Raji (cell line): ENCODE results near the gene PGBD2.

Experiments used
- POLR2A ChIP-seq: IDR thresholded peaks from 2 replicates; pipeline ENCODE4 v1.6.1; 2011; ENCODE audit warnings: low read depth, low read length, control low read depth; ENCODE audit not compliant: insufficient read depth

Gene PGBD2

DNA sequence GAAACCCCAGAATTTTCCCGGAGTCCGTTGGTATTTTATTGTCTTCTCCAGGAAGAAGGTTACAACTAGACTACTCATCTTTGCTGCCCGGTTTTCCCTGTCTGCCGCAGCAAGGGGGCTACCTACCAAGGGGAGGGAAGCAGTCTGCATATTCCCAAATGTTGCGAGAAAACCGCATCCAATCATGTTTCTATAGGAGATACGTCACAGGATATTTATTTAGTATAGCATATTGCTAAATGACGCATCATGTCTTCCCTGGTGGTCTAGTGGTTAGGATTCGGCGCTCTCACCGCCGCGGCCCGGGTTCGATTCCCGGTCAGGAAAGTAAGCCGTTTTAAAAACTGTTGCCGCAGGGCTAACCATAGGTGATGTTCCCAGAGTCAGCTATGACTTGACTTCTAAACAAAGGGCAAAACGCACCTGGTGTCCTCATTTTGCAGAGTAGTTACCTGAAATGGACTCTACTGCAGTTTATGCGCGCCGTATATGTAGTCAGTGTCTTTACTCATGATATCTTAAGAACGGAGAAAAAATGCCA is 32.0 kb upstream of the PGBD2 start:
- no peak for TF ChIP-seq POLR2A

DNA sequence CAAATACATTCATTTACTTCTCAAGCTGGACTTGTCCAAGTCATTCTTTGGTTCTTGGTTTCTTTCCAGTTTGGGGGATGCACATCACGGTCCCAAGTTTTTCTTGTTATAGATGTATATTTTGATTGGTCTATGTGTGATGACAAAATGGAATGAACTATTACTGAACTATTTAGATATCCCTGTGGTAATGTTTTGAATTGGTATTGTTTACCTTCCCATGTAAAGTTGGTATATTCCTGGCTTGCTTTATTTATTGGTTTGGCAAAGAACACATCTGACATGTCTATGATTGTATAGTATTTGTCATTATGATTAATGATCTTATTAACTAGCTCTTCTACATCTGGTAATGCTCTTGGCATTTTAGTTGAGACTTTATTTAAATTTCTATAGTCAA is 24.8 kb upstream of the PGBD2 start:
- TF ChIP-seq POLR2A, result no peak

DNA sequence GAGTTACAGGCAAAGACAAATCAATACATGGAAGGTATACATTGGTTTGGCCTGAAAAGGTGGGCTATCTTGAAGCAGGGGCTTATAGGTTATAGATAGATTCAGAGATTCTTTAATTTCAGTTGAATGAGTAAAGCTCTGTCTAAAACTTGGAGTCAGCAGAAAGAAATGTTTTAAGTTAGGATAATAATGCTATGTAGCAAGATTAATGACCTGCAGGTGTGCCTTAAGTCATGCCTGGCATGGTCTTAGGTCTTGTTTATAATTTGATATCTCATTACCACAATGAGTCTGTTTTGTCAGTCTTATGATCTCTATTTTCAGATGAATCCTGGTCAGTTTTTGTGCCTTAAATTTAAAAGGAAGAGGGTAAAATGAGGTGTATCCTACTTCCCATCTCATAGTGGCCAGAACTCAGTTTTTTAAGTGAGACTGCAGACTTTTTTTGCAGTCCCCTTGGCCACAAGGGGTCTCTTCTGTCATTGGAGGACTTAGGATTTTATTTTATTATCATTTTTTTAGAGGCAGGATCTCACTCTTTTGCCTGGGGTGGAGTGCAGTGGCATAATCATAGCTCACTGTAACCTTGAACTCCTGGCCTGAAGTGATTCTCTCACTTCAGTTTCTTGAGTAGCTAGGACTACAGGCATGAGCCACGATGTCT is 21.3 kb upstream of the PGBD2 start:
- no peak for TF ChIP-seq POLR2A

DNA sequence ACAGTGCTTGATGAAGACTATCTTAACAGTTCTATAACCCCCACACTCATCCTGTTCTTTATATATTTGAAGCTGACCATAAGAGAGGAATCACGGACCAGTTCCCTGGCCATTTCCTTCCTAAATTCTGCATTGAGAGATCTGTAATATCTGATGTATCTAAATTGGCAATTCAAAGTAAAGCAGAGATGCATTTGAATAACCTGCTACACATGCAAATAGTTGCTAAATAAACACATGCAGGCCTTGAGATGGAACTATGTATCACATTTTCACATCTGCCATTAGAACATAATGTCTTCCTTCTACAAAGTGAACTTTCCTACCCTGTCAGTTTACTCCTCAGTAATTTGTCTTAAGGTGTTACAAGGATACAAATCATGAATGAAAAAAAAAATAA is 20.4 kb upstream of the PGBD2 start:
- TF ChIP-seq POLR2A, result no peak

DNA sequence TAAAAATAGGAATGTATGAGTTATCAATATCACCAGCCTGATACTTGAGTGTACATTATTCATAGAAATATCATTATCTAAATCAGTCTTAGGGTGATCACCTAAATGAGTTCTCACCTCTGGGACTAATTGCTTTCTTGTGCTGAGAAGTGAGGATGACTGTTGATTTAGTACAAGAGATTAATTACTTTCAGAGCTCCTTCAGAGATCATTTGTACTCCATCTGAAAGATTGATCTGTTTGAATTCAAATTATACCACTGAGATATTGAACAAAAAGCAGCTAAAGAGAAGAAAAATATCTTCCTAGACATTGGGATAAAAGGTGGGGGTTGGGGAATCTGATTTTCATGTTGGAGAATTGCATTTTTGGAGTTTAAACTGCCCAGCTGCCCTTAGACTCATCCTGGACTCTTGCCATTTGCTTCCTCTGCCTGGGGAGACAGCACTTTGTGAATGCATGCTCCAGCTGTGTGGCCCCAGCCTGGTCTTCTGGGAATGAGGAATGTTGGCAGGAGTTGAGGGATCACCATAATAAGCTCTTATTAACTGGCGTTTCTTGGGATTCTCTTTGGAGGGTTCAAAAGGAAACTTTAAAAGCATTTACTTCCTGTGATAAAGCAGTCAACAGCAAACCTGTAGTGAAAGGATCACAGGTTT is 19.7 kb upstream of the PGBD2 start:
- TF ChIP-seq POLR2A, result no peak

DNA sequence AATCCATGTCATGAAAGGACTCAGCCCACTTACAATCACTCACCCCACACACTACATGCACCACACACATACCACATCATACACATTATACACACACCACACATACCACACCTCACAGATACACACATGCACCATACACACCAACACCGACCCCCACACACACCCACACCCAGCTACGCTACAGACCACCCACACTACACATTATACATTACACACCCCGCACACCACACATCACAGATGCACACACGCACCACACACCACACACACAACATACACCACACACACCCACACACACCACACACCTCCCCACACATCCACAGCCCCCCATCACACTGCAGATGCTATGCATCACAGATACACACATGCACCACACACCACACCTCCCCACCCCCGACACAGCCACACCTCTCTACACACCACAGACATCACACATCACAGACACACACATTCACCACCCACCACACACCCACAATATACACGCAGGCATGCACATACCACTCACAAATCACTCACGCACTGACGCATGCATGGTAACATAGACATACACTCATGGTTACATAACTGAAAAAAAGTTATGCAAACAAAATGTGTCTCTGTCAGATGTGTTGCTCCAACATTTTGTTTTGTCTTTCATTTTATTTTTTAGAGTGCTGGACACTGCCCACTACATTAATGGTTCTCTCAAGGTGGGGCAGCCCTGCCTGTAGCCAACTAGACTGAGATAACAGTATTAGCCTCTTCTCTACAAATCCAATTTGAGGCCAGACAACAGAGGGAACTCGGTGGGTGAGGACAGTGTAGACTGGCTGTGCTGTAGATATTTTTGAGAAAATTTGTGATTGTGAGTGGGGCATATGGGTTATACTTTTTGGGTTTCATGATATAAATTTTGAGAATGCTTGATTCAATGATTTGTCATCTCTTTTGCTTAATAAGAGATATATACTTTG is 15.2 kb upstream of the PGBD2 start:
- TF ChIP-seq POLR2A, result no peak

DNA sequence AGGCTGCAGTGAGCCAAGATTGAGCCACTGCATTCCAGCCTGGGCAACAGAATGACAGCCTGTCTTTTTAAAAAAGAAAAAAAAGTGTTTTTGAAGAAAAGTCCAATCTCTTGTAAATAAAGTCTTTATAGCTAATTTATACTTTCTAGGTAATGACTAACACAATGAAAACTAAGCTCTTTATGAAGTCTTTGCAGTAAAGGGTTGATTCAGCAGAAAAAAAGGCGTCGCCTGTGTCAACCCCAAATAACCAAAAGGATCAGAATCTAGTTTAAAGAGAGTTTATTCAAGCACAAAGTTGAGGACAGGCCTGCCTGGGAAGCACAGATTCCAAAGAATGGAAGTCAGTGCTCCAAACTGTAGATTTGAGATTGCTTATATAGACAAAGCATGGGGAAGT is 14.3 kb upstream of the PGBD2 start:
- no peak for TF ChIP-seq POLR2A

DNA sequence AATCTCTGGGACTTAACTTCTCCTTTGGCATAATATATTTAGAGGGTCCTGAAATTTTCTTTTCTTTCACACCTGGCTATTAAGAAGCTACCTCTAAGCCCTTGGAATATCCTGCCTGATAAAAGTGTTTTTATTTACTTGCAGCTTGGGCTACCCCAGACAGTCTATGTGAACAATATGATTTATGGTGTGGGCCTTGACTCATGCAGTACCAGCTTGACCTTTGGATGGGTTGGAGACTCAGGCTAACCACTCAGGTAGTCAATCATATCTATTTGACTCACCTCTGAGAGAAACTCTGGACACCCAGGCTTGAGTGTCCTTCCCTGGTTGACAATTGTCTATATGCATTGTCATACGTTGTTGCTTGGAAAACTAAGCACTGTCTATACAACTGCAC is 13.4 kb upstream of the PGBD2 start:
- TF ChIP-seq POLR2A, result no peak

DNA sequence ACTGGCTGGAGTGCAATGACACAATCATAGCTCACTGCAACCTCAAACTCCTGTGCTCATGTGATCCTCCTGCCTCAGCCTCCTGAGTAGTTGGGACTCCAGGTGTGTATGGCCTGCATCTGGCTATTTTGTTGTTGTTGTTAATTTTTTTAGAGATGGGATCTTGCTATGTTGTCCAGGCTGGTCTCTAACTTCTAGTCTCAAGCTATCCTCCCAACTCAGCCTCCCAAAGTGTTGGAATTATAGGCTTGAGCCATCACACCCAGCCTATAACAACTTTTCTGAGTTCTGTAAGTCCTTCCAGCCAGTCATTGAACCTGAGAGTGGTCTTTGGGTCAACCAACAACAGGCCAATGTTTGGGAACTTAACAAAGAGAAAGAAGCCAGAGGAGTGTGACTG is 11.2 kb upstream of the PGBD2 start:
- no peak for TF ChIP-seq POLR2A

DNA sequence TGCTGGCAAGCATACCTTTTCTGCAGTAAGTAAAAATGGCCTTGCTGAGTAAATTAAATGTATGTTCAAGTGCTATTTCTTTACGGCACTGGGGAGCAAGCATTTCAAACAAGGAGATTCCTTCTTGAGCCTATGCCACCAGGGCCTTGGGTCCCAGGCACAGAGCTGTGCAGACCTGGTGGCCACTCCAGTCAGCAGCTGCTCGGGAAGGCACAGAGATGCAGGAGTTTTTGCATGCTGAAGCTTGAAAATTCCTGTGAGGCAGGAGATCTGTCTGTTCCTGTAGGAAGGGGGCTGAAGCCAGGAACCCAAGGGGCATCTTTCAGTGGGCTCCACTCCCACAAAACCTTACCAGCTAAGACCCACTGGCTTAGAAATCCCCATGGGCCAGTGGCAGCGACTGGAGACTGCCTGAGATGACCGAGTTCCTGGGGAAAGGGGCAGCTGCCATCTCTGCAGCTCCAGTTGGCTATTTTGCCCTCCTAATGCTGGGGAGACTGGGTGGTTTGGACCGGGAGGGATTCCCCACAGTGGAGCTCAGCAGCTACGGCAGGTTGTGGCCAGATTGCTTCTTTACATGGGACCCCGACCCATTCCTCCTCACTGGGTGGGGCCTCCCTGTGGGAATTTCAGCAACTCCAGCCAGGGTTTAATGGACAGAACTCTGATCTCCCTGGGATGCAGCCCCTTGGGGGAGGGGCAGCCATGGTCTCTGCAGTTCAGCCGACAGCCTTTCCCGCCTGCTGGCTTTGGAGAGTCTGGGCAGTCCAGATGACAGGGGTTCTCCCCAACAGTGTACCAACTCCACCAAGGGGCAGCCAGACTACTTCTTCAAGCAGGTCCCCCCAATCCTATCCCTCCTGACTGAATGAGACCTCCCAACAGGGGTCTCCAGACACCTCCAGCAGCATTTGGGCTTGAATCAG is 8.4 kb upstream of the PGBD2 start:
- no peak for TF ChIP-seq POLR2A

DNA sequence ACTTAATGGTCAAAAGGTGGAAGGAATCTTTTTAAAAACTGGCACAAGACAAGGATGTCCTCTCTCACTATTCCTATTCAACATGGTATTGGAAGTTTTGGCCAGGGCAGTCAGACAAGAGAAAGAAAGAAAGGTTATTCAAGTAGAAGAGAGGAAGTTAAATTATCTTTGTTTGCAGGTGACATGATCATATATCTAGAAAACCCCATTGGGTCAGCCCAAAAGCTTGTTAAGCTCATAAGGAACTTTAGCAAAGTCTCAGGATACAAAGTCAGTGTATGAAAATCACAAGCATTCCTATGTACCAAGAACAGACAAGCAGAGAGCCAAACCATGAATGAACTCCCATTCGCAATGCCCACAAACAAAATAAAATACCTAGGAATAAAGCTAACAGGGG is 5.4 kb upstream of the PGBD2 start:
- no peak for TF ChIP-seq POLR2A

DNA sequence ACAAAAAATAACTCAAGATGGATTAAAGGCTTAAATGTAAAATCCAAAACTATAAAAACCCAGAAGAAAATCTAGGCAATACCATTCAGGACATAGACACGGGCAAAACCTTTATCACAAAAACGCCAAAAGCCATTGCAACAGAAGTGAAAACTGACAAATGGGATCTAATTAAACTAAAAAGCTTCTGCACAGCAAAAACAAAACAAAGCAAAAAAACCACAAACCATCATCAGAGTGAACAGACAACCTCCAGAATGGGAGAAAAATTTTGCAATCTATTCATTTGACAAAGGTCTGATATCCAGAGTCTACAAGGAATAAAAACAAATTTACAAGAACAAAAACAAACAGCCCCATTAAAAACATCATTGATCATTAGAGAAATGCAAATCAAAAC is 4.5 kb upstream of the PGBD2 start:
- TF ChIP-seq POLR2A, result no peak

DNA sequence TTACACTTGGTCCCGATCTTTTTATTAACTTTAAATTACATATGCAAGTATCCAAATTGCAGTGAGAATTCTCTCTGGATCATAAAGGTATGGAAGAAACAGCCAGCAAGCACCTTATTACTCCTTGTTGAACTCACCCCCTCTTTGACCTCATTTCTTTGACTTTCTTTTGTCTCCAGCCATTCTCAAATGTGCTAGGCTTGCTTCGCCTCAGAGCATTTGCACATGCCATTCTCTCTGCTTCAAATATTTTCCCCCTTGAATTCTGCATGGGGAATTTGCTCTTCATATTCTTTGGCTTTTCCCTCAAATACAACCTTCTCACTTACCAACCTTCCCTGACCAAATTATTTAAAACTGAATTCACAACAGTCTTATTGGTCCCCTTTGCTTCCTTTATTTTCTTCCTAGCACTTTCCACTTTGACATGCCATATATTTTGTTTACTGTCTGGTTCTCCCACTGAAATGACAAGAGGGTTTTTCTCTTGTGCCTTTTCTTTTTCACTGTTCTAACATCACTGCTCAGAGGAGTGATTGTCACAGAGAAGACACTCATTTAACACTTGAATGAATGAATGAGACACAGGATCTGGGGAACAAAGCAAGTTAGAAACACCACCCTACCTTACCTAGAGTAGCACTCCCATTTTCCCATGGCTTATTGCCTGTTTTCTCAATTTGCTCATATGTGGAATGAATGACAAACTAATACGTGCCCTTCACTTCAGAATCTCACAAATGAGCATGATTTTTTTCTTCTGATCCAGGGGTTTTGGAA is 1.4 kb upstream of the PGBD2 start:
- TF ChIP-seq POLR2A, result no peak

DNA sequence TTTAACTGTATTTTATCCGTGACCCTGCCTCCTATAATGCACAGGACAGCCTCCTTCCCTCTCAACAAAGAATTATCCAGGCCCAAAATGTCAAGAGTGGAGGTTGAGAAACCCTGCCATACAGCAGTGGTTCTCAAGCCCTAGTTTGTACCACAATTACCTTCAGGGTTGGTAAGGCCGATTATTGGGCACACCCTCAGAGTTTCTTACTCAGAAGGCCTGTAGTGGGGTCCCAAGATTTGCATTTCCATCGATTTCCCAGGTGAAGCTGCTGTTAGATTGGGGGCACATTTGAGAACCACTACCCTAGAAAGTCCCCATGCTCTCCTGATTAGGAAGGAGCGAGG is 400 bp upstream of the PGBD2 start:
- no peak for TF ChIP-seq POLR2A
